Mesothelial cell of epicardium (in vitro differentiated cells): Measurements from ENCODE around the gene CPED1. TPM values are rescaled to one million over a fixed set of nuclear protein-coding genes. Genes with fewer than 3 reads are reported as not detected.
"Not testable (repeated sequence)": the region's sequence is repeated elsewhere in the genome, so short reads cannot be mapped to it uniquely, and the experiment has no call there.

Source experiments
- DNase-seq, 2 experiments: peaks; one replicate each; pipeline ENCODE4 v3.0.0; 2021; ENCODE audit warnings: low spot score in 2 of 2; ENCODE audit not compliant: unreplicated experiment in 2 of 2
- H3K27ac Mint-ChIP-seq: 2 replicates; pipeline ENCODE4 v1.8.0; 2021; ENCODE audit warnings: mixed read lengths
- H3K27me3 Mint-ChIP-seq: 2 replicates; pipeline ENCODE4 v1.8.0; 2021; ENCODE audit warnings: low read depth, mixed read lengths
- H3K36me3 Mint-ChIP-seq: 2 replicates; pipeline ENCODE4 v1.8.0; 2021; ENCODE audit warnings: mixed read lengths
- H3K4me1 Mint-ChIP-seq: 2 replicates; pipeline ENCODE4 v1.8.0; 2021; ENCODE audit warnings: mixed read lengths
- H3K4me3 Mint-ChIP-seq: 2 replicates; pipeline ENCODE4 v1.8.0; 2021; ENCODE audit warnings: mild to moderate bottlenecking, moderate library complexity, mixed read lengths
- H3K9me3 Mint-ChIP-seq: 2 replicates; pipeline ENCODE4 v1.8.0; 2021; ENCODE audit warnings: mixed read lengths
- total RNA-seq: library from RNA; stranded (reverse); gene quantifications from 3 replicates; pipeline ENCODE4 v1.2.1, GENCODE V29; 2021
- TF ChIP-seq, protein P1 (sequence below): fragments of 200-600 bp; sonication (generic); IDR thresholded peaks from one replicate; pipeline ENCODE4 v1.5.0; 2021; ENCODE audit warnings: antibody characterized with exemption; ENCODE audit not compliant: unreplicated experiment

Gene CPED1
- total RNA-seq, 1 donor from 2014 or later: 25.6 TPM

DNA sequence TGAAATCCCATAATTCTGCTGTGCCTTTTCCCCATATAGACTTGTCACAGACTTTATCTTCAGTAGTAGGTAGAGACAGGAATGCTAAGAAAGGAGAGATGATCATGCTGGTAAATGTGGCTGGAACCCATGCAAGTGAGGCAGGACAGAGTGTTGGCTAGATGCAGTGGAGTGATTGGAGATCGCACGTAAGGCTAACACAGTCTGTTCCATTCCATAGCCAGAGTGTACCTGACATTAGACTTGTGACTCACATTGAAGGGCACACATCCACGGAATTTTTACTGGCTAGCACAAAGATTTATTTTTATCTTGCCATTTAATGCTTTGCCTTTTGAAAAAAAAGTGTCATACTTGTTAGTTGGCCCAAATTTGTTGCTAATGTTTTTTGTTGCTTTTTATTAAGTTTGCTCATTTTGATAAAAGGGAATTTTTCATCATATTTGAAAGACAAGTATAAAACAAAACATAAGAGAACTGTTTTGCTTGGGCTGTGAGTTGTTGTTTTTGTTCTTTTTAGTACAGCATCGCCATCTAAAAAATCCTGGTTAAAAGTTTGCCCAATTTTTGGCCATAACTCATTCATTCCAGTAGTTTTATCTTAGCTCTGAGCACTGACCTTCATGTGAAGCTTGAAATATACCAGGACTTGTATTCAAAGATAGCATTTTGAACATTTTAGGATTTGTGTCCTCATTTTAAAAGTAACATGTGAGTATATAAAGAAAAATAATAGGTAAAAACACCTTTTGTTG, 81.0 kb downstream of the CPED1 start:
- Mint-ChIP-seq H3K27ac (no peak overlapping the region), H3K36me3 (no peaks in the 10 kb centered on the region), H3K27me3 (no peaks in the 10 kb centered on the region), H3K4me3 (no peak overlapping the region), H3K9me3 (peaks cover 2% of the 10 kb centered on the region), H3K4me1 (no peaks in the 10 kb centered on the region)
- TF ChIP-seq, protein P1, sequence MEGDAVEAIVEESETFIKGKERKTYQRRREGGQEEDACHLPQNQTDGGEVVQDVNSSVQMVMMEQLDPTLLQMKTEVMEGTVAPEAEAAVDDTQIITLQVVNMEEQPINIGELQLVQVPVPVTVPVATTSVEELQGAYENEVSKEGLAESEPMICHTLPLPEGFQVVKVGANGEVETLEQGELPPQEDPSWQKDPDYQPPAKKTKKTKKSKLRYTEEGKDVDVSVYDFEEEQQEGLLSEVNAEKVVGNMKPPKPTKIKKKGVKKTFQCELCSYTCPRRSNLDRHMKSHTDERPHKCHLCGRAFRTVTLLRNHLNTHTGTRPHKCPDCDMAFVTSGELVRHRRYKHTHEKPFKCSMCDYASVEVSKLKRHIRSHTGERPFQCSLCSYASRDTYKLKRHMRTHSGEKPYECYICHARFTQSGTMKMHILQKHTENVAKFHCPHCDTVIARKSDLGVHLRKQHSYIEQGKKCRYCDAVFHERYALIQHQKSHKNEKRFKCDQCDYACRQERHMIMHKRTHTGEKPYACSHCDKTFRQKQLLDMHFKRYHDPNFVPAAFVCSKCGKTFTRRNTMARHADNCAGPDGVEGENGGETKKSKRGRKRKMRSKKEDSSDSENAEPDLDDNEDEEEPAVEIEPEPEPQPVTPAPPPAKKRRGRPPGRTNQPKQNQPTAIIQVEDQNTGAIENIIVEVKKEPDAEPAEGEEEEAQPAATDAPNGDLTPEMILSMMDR: no peak
- DNase-seq: no peak

DNA sequence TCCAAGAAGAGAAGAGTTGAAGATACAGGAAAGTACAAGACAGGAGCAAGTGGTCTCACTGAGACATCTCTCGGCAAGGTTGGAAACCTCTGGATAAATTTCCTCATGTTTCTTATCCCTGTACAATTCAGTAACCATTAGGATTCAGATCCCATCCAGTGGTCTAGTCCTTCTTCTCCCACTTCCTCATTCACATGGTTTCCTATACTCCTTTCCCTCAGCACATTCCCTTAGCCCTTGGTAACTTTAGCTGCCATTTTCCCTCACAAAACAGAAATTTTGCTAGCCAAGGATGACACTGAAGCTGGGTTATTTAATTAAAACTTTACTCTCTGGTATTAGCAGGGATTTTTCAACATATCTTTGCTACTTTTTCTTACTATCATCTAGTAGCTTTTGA, 82.6 kb downstream of the CPED1 start:
- TF ChIP-seq, protein P1: no peak
- H3K36me3 Mint-ChIP-seq: no peaks in the 10 kb centered on the region
- H3K27me3 Mint-ChIP-seq: no peaks in the 10 kb centered on the region
- H3K9me3 Mint-ChIP-seq: peaks cover 2% of the 10 kb centered on the region
- H3K4me3 Mint-ChIP-seq: no peak overlapping the region
- H3K4me1 Mint-ChIP-seq: no peaks in the 10 kb centered on the region
- DNase-seq: no peak
- no peak overlapping the region for H3K27ac Mint-ChIP-seq

DNA sequence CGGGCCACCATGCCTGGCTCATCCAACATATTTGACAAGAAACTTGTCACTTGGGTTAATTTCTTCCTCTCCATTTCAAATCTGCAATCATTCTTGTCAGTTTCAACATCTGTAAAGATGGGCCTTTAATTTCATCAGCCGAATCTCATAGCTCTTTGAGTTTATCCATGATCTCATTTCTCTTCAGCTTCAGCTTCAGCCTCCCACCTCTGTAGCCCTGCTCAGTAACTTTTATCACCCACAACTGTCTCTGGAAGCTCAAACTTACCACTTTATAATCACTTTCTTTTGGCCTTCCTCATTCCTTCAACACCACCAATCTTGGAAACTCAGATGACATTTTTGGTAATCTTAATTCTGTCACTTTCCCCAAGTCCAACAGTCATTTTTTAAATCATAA, 83.2 kb downstream of the CPED1 start:
- Mint-ChIP-seq H3K4me3 (no peak overlapping the region), H3K27ac (no peak overlapping the region), H3K9me3 (peaks cover 2% of the 10 kb centered on the region), H3K36me3 (no peaks in the 10 kb centered on the region), H3K27me3 (no peaks in the 10 kb centered on the region), H3K4me1 (peaks cover 5% of the 10 kb centered on the region)
- TF ChIP-seq, protein P1: no peak
- no peak for DNase-seq

DNA sequence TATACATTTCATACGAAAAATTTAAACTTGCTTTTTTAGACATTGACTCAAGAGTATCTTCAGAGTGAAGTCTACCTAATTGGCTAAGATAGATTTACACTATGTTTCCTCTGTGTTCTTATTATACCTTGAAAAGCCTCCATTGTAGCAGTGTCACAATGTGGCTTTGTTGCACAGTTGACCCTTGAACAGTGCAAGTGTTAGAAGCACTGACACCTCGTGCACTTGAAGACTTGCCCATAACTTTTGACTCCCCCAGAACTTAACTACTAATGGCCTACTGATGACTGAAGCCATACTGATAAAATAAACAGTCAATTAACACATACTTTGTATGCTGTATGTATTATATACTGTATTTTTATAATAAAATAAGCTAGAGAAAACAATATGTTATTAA, 84.3 kb downstream of the CPED1 start:
- H3K4me3 Mint-ChIP-seq: no peak overlapping the region
- TF ChIP-seq, protein P1: no peak
- peaks cover 2% of the 10 kb centered on the region for H3K9me3 Mint-ChIP-seq
- H3K4me1 Mint-ChIP-seq: peaks cover 9% of the 10 kb centered on the region
- H3K36me3 Mint-ChIP-seq: no peaks in the 10 kb centered on the region
- DNase-seq: no peak
- no peaks in the 10 kb centered on the region for H3K27me3 Mint-ChIP-seq
- no peak overlapping the region for H3K27ac Mint-ChIP-seq

DNA sequence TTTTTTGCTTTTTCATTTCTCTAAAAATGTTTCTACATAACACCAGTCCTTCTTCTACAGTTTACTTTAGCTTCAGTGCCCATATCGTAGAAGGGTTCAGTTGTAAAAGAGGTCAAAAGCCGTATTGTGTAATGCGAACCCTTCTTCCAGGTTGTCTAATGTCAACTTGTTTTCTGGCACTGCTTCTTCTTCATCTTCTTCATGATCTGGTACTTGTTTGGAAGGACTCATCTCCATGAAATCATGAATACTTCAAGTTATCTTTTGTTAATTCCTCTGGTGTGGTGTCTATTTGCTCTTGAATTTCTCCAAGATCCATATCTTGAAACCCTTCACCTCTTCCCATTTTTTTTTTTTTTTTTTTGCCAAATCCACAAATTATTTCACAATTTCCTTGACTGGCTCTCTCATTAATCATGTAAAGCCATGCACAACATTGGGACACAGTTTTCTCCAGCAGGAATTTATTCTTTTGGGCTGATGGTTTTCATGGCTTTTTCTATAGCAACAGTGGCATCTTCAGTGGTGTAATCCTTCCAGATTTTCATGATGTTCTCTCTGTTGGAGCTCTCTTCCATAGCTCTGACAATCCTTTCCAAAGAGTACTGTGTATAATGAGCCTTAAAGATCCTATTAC, 85.1 kb downstream of the CPED1 start:
- H3K9me3 Mint-ChIP-seq: peaks cover 2% of the 10 kb centered on the region
- no peak overlapping the region for H3K4me3 Mint-ChIP-seq
- H3K36me3 Mint-ChIP-seq: no peaks in the 10 kb centered on the region
- TF ChIP-seq, protein P1: no peak
- no peaks in the 10 kb centered on the region for H3K27me3 Mint-ChIP-seq
- no peak overlapping the region for H3K27ac Mint-ChIP-seq
- H3K4me1 Mint-ChIP-seq: peaks cover 9% of the 10 kb centered on the region
- DNase-seq: no peak

DNA sequence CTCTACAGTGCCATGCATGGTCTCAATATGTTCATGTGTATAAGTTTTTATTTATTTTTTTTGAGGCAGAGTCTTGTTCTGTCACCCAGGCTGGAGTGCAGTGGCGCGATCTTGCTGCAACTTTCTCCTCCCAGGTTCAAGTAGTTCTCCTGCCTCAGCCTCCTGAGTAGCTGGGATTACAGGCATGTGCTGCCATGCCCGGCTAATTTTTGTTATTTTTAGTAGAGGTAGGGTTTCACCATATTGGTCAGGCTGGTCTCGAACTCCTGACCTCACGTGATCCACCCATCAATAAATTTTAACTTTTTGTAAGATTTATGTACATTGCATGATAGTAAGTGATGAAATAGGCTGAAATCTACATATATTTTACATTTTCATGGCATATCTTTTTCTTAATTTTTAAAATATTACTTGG, 86.9 kb downstream of the CPED1 start:
- H3K9me3 Mint-ChIP-seq, H3K36me3 Mint-ChIP-seq: not testable (repeated sequence)
- peaks cover 19% of the 10 kb centered on the region for H3K4me1 Mint-ChIP-seq

More for the DNA sequence above, 86.9 kb downstream of the CPED1 start:
- not testable (repeated sequence) for H3K4me3 Mint-ChIP-seq, H3K27ac Mint-ChIP-seq, DNase-seq, H3K27me3 Mint-ChIP-seq
